ENCODE results near the gene SECISBP2L. TPM values are rescaled to one million over a fixed set of nuclear protein-coding genes. Genes with fewer than 3 reads are reported as not detected.

Gene SECISBP2L
- total RNA-seq, 1 donor from 2014 or later: 599 TPM

DNA sequence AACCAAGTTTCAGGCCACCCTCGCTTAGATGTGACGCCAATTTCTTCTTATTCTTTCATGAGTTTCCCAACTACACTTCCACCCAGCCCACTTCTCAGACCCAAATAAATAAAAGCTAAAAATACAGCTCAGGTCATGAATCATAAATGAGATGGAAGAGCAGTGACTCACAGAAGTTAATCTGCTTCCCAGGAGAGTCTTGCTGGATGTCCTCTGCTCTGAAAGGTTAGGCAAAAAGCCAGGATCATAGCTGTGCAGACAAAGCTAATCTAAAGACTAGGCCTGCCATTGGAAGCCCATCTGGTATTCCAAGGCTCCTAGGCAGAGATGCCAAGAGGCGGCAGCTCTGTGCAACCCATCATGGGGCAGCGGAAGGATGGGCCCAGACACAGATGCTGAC is 106.6 kb downstream of the SECISBP2L start:
- intact Hi-C loops (cut with DNase I): no loop called here
- DNase-seq (ENCODE audit: low spot score): no peak
- ATAC-seq: no peak

Other genes with a start within 250 kb of the SECISBP2L start
- gene CEP152, start 235.4 kb downstream of the SECISBP2L start, total RNA-seq: 11.1 TPM
- 140 TPM for gene EID1, start 168.3 kb downstream of the SECISBP2L start, total RNA-seq
- gene SHC4, start 82.5 kb downstream of the SECISBP2L start, total RNA-seq: 74.2 TPM
- gene COPS2, start 109.2 kb upstream of the SECISBP2L start, total RNA-seq: 88.5 TPM
- 50.2 TPM for gene GALK2, start 123.8 kb upstream of the SECISBP2L start, total RNA-seq